ENCODE results near the gene NDUFB4.

NDUFB4 gene

GRCh38 chr3:120604382-120604781, 8.2 kb downstream of the NDUFB4 start:
- peaks cover 10% of the 10 kb centered on the region for H3K79me2 ChIP-seq (ENCODE audit: low read length)
- no peak overlapping the region for H3K9ac ChIP-seq (ENCODE audit: low read length)
- no peaks in the 10 kb centered on the region for H3K27me3 ChIP-seq (replicated peaks; ENCODE audit: insufficient read depth, low read length)
- no peaks in the 10 kb centered on the region for H4K20me1 ChIP-seq (ENCODE audit: insufficient read depth, low read length)
- no peaks in the 10 kb centered on the region for H3F3A ChIP-seq (ENCODE audit: insufficient read depth, low read length)
- H3K4me2 ChIP-seq (ENCODE audit: low read depth, low read length), result no peak overlapping the region
- H3K9me3 ChIP-seq (replicated peaks; ENCODE audit: insufficient read depth, low read length), result no peaks in the 10 kb centered on the region
- no peak overlapping the region for H2AFZ ChIP-seq (ENCODE audit: low read length)
- no peak overlapping the region for H3K27ac ChIP-seq (ENCODE audit: low read length)
- H3K4me3 ChIP-seq (ENCODE audit: low read length), result no peak overlapping the region
- H3K36me3 ChIP-seq (replicated peaks; ENCODE audit: insufficient read depth, low read length), result no peaks in the 10 kb centered on the region
- no peak for DNase-seq
- no peaks in the 10 kb centered on the region for H3K4me1 ChIP-seq (ENCODE audit: low read length)
- no peaks in the 10 kb centered on the region for H3K9me2 ChIP-seq (replicated peaks; ENCODE audit: insufficient read depth, low read length)
- TF ChIP-seq EZH2phosphoT487 (IDR thresholded peaks at IDR 0.05; ENCODE audit: low read length), result no peak
- TF ChIP-seq EZH2 (optimal IDR thresholded peaks at IDR 0.05; ENCODE audit: low read depth, low read length), result no peak
- TF ChIP-seq CTCF (IDR thresholded peaks at IDR 0.05; ENCODE audit: low read length), result no peak

GRCh38 chr3:120604784-120605183, 8.6 kb downstream of the NDUFB4 start:
- DNase-seq, result no peak
- no peak overlapping the region for H3K27ac ChIP-seq (ENCODE audit: low read length)
- H3F3A ChIP-seq (ENCODE audit: insufficient read depth, low read length), result no peaks in the 10 kb centered on the region
- H3K4me1 ChIP-seq (ENCODE audit: low read length), result no peaks in the 10 kb centered on the region
- TF ChIP-seq CTCF (IDR thresholded peaks at IDR 0.05; ENCODE audit: low read length) (no peak), EZH2phosphoT487 (IDR thresholded peaks at IDR 0.05; ENCODE audit: low read length) (no peak), EZH2 (optimal IDR thresholded peaks at IDR 0.05; ENCODE audit: low read depth, low read length) (no peak)
- no peak overlapping the region for H2AFZ ChIP-seq (ENCODE audit: low read length)
- no peaks in the 10 kb centered on the region for H3K36me3 ChIP-seq (replicated peaks; ENCODE audit: insufficient read depth, low read length)
- H3K9me2 ChIP-seq (replicated peaks; ENCODE audit: insufficient read depth, low read length), result no peaks in the 10 kb centered on the region
- H3K9ac ChIP-seq (ENCODE audit: low read length), result no peak overlapping the region
- no peak overlapping the region for H3K4me3 ChIP-seq (ENCODE audit: low read length)
- H4K20me1 ChIP-seq (ENCODE audit: insufficient read depth, low read length), result no peaks in the 10 kb centered on the region
- H3K9me3 ChIP-seq (replicated peaks; ENCODE audit: insufficient read depth, low read length), result no peaks in the 10 kb centered on the region
- peaks cover 6% of the 10 kb centered on the region for H3K79me2 ChIP-seq (ENCODE audit: low read length)
- no peak overlapping the region for H3K4me2 ChIP-seq (ENCODE audit: low read depth, low read length)
- H3K27me3 ChIP-seq (replicated peaks; ENCODE audit: insufficient read depth, low read length), result no peaks in the 10 kb centered on the region

GRCh38 chr3:120608506-120608905, 12.4 kb downstream of the NDUFB4 start:
- DNase-seq, result no peak
- H3F3A ChIP-seq (ENCODE audit: insufficient read depth, low read length), result no peaks in the 10 kb centered on the region
- H3K36me3 ChIP-seq (replicated peaks; ENCODE audit: insufficient read depth, low read length), result no peaks in the 10 kb centered on the region
- H3K4me2 ChIP-seq (ENCODE audit: low read depth, low read length), result no peak overlapping the region
- H2AFZ ChIP-seq (ENCODE audit: low read length), result no peak overlapping the region
- no peaks in the 10 kb centered on the region for H3K27me3 ChIP-seq (replicated peaks; ENCODE audit: insufficient read depth, low read length)
- no peak overlapping the region for H3K9ac ChIP-seq (ENCODE audit: low read length)
- no peak overlapping the region for H3K4me3 ChIP-seq (ENCODE audit: low read length)
- no peaks in the 10 kb centered on the region for H3K4me1 ChIP-seq (ENCODE audit: low read length)
- no peaks in the 10 kb centered on the region for H3K9me2 ChIP-seq (replicated peaks; ENCODE audit: insufficient read depth, low read length)
- no peaks in the 10 kb centered on the region for H3K9me3 ChIP-seq (replicated peaks; ENCODE audit: insufficient read depth, low read length)
- TF ChIP-seq EZH2 (optimal IDR thresholded peaks at IDR 0.05; ENCODE audit: low read depth, low read length) (no peak), CTCF (IDR thresholded peaks at IDR 0.05; ENCODE audit: low read length) (no peak), EZH2phosphoT487 (IDR thresholded peaks at IDR 0.05; ENCODE audit: low read length) (no peak)
- H3K27ac ChIP-seq (ENCODE audit: low read length), result no peak overlapping the region
- H4K20me1 ChIP-seq (ENCODE audit: insufficient read depth, low read length), result no peaks in the 10 kb centered on the region
- H3K79me2 ChIP-seq (ENCODE audit: low read length), result no peaks in the 10 kb centered on the region
